HG02852 (cell line): ENCODE measurements around the gene MAEL.
"Not testable (repeated sequence)": the region's sequence is repeated elsewhere in the genome, so short reads cannot be mapped to it uniquely, and the experiment has no call there.

ENCODE experiments used
- ATAC-seq: cut with Tn5 transposase; IDR thresholded peaks from one replicate; pipeline ENCODE4 v1.9.1; 2021; ENCODE audit warnings: mild to moderate bottlenecking, moderate library complexity; ENCODE audit not compliant: unreplicated experiment

Gene MAEL

GRCh38 chr1:166977951-166978350 is 11.1 kb upstream of the MAEL start:
- no peak for ATAC-seq

GRCh38 chr1:166978821-166979220 is 10.3 kb upstream of the MAEL start:
- peak; percentile 53 for ATAC-seq

- no peak for ATAC-seq
Observed at GRCh38 chr1:166980383-166980782, 8.7 kb upstream of the MAEL start.

GRCh38 chr1:166980818-166981217 is 8.3 kb upstream of the MAEL start:
- ATAC-seq = no peak

- ATAC-seq = no peak
Observed at GRCh38 chr1:166981589-166981988, 7.5 kb upstream of the MAEL start.

- ATAC-seq = peak; percentile 30
Observed at GRCh38 chr1:166999075-166999474, 10.0 kb downstream of the MAEL start.

- peak; percentile 89 for ATAC-seq
Observed at GRCh38 chr1:166999500-167000055, 10.5 kb downstream of the MAEL start.

- no peak for ATAC-seq
Observed at GRCh38 chr1:167000546-167000945, 11.5 kb downstream of the MAEL start.

- no peak for ATAC-seq
Observed at GRCh38 chr1:167002354-167002753, 13.3 kb downstream of the MAEL start.

- no peak for ATAC-seq
Observed at GRCh38 chr1:167003711-167004110, 14.6 kb downstream of the MAEL start.

- no peak for ATAC-seq
Observed at GRCh38 chr1:167011560-167012191, 22.6 kb downstream of the MAEL start.

GRCh38 chr1:167012570-167012969 is 23.5 kb downstream of the MAEL start:
- ATAC-seq = no peak

- no peak for ATAC-seq
Observed at GRCh38 chr1:167013108-167013929, 24.2 kb downstream of the MAEL start.

- no peak for ATAC-seq
Observed at GRCh38 chr1:167016100-167016750, 27.1 kb downstream of the MAEL start.

GRCh38 chr1:167022384-167022783 is 33.3 kb downstream of the MAEL start:
- ATAC-seq = no peak

- not testable (repeated sequence) for ATAC-seq
Observed at GRCh38 chr1:167029553-167029952, 40.5 kb downstream of the MAEL start.

GRCh38 chr1:167033646-167034045 is 44.6 kb downstream of the MAEL start:
- ATAC-seq = no peak

- peak; percentile 99 for ATAC-seq
Observed at GRCh38 chr1:167043752-167044488, 54.8 kb downstream of the MAEL start.

GRCh38 chr1:167051907-167052306 is 62.8 kb downstream of the MAEL start:
- ATAC-seq = no peak

- ATAC-seq = no peak
Observed at GRCh38 chr1:167052389-167052788, 63.3 kb downstream of the MAEL start.

GRCh38 chr1:167054531-167054930 is 65.5 kb downstream of the MAEL start:
- no peak for ATAC-seq
